WTC11 (cell line): Measurements from ENCODE around the gene WNT3.

Source experiments
- NFE2L1 ChIP-seq: sonication (generic); formaldehyde crosslinking; IDR thresholded peaks from 2 replicates; pipeline ENCODE4 v1.8.1; 2023; ENCODE audit warnings: missing genetic modification reagents
- NR2C2 ChIP-seq: sonication (generic); formaldehyde crosslinking; IDR thresholded peaks from 2 replicates; pipeline ENCODE4 v1.8.0; 2022; ENCODE audit warnings: mild to moderate bottlenecking, missing genetic modification reagents
- SP1 ChIP-seq: sonication (generic); formaldehyde crosslinking; conservative IDR thresholded peaks from 2 replicates; pipeline ENCODE4 v1.8.1; 2022; ENCODE audit warnings: missing genetic modification reagents
- TP53 ChIP-seq: sonication (generic); formaldehyde crosslinking; IDR thresholded peaks from 2 replicates; pipeline ENCODE4 v1.8.1; 2023; ENCODE audit warnings: mild to moderate bottlenecking, missing genetic modification reagents
- ZNF138 ChIP-seq: sonication (generic); formaldehyde crosslinking; conservative IDR thresholded peaks from 2 replicates; pipeline ENCODE4 v1.8.1; 2022; ENCODE audit warnings: mild to moderate bottlenecking, moderate library complexity, missing genetic modification reagents
- ZNF671 ChIP-seq: fragments of 250-450 bp; sonication (Bioruptor Pico); IDR thresholded peaks from 2 replicates; pipeline ENCODE4 v1.8.0; 2021; ENCODE audit warnings: mild to moderate bottlenecking
- TF ChIP-seq, protein P1 (sequence below): fragments of 200-600 bp; IDR thresholded peaks from 2 replicates; pipeline ENCODE4 v1.8.0; 2022; ENCODE audit warnings: antibody characterized with exemption
- TF ChIP-seq, protein P2 (sequence below): sonication (generic); formaldehyde crosslinking; IDR thresholded peaks from 2 replicates; pipeline ENCODE4 v1.8.1; 2023; ENCODE audit warnings: mild to moderate bottlenecking, missing genetic modification reagents, moderate library complexity

DNA sequence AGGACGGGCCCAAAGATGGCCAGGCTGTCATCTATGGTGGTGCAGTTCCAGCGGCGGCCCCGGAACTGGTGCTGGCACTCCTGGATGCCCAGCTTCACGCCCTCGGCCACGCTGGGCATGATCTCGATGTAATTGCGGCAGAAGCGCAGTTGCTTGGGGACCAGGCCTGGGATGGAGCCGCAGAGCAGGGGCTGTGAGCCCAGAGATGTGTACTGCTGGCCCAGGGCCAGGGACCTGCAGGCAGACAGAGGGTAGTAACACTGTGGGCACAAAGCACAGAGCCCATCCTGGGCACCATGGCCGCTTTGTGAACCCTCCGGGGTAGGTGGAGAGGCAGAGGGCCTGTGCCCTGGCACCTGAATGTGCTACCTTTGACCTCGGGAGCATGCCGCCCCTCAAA lies 44.8 kb downstream of the WNT3 start:
- TF ChIP-seq NFE2L1 (CRISPR knock-in tag) (no peak), ZNF138 (no peak), TP53 (CRISPR knock-in tag) (no peak), NR2C2 (no peak), SP1 (CRISPR knock-in tag) (no peak), ZNF671 (CRISPR knock-in tag) (no peak)
- TF ChIP-seq, protein P1, sequence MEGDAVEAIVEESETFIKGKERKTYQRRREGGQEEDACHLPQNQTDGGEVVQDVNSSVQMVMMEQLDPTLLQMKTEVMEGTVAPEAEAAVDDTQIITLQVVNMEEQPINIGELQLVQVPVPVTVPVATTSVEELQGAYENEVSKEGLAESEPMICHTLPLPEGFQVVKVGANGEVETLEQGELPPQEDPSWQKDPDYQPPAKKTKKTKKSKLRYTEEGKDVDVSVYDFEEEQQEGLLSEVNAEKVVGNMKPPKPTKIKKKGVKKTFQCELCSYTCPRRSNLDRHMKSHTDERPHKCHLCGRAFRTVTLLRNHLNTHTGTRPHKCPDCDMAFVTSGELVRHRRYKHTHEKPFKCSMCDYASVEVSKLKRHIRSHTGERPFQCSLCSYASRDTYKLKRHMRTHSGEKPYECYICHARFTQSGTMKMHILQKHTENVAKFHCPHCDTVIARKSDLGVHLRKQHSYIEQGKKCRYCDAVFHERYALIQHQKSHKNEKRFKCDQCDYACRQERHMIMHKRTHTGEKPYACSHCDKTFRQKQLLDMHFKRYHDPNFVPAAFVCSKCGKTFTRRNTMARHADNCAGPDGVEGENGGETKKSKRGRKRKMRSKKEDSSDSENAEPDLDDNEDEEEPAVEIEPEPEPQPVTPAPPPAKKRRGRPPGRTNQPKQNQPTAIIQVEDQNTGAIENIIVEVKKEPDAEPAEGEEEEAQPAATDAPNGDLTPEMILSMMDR, result no peak
- TF ChIP-seq, protein P2, sequence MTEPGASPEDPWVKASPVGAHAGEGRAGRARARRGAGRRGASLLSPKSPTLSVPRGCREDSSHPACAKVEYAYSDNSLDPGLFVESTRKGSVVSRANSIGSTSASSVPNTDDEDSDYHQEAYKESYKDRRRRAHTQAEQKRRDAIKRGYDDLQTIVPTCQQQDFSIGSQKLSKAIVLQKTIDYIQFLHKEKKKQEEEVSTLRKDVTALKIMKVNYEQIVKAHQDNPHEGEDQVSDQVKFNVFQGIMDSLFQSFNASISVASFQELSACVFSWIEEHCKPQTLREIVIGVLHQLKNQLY, result no peak
